OCI-LY3 (cell line): ENCODE results near the gene SCPEP1.
"Not testable (repeated sequence)": the region's sequence is repeated elsewhere in the genome, so short reads cannot be mapped to it uniquely, and the experiment has no call there.

Experiments used
- H2AFZ ChIP-seq: fragments of 200-600, 300-600 bp; shearing (Covaris generic); 2 replicates; pipeline ENCODE4 v1.6.0; 2014; ENCODE audit warnings: antibody characterized with exemption, low read depth, low read length
- H3K27ac ChIP-seq: fragments of 200-600, 300-600 bp; sonication (generic); 2 replicates; pipeline ENCODE4 v1.5.1; 2014; ENCODE audit warnings: mild to moderate bottlenecking, low read length, moderate library complexity, mixed read lengths
- H3K27me3 ChIP-seq: fragments of 200-600, 300-600 bp; sonication (generic); 2 replicates; pipeline ENCODE4 v1.6.1; 2014; ENCODE audit warnings: low read depth, low read length, mixed read lengths
- H3K36me3 ChIP-seq: fragments of 200-600, 300-600 bp; sonication (generic); replicated peaks from 2 replicates; pipeline ENCODE3; 2014; ENCODE audit warnings: low read depth, low read length, mixed read lengths
- H3K4me1 ChIP-seq: fragments of 300-600, 200-600 bp; sonication (generic); 2 replicates; pipeline ENCODE4 v1.6.1; 2014; ENCODE audit warnings: low read length, mixed read lengths
- H3K4me2 ChIP-seq: fragments of 200-600, 300-600 bp; sonication (generic); 2 replicates; pipeline ENCODE4 v1.6.1; 2014; ENCODE audit warnings: low read length, mixed read lengths
- H3K4me3 ChIP-seq: fragments of 300-600, 200-600 bp; sonication (generic); 2 replicates; pipeline ENCODE4 v1.5.1; 2014; ENCODE audit warnings: antibody characterized with exemption, mild to moderate bottlenecking, low read length, moderate library complexity
- H3K79me2 ChIP-seq: fragments of 300-600, 200-600 bp; shearing (Covaris generic); 2 replicates; pipeline ENCODE4 v1.6.1; 2014; ENCODE audit warnings: mild to moderate bottlenecking, low read length, mixed read lengths
- H3K9ac ChIP-seq: fragments of 300-600, 200-600 bp; shearing (Covaris generic); 2 replicates; pipeline ENCODE4 v1.6.0; 2014; ENCODE audit warnings: mild to moderate bottlenecking, low read length, moderate library complexity
- H3K9me3 ChIP-seq: fragments of 200-600, 300-600 bp; shearing (Covaris generic); 2 replicates; pipeline ENCODE4 v1.6.1; 2014; ENCODE audit warnings: low read length, mixed read lengths; ENCODE audit not compliant: insufficient read depth
- H4K20me1 ChIP-seq: fragments of 200-600, 300-600 bp; sonication (generic); 2 replicates; pipeline ENCODE4 v1.6.1; 2016; ENCODE audit warnings: low read length, mixed read lengths; ENCODE audit not compliant: insufficient read depth
- EZH2phosphoT487 ChIP-seq: fragments of 200-600 bp; shearing (Covaris generic); IDR thresholded peaks from 2 replicates; pipeline ENCODE4 v1.6.1; 2018; ENCODE audit warnings: antibody characterized with exemption, mixed run types, low read depth
- TF ChIP-seq, protein P1 (sequence below): fragments of 200-600, 300-600 bp; sonication (generic); IDR thresholded peaks from 2 replicates; pipeline ENCODE4 v1.5.1; 2014; ENCODE audit warnings: antibody characterized with exemption, low read length, low read depth

The SCPEP1 gene

GRCh38 chr17:56979091-56979480 lies 1.2 kb downstream of the SCPEP1 start:
- Histone ChIP-seq H4K20me1 (no peaks in the 10 kb centered on the region), H3K79me2 (no peaks in the 10 kb centered on the region), H2AFZ (peak overlapping the region; percentile 87; the same call in 1 of the 2 replicates), H3K9me3 (no peaks in the 10 kb centered on the region), H3K4me2 (peak overlapping the region; percentile 87), H3K9ac (no peak overlapping the region), H3K27me3 (0 out of 2 replicates have a peak, but pooled peaks cover 11% of the 10 kb centered on the region), H3K36me3 (no peaks in the 10 kb centered on the region), H3K27ac (no peak overlapping the region), H3K4me1 (peaks cover 9% of the 10 kb centered on the region), H3K4me3 (peak overlapping the region; percentile 87)
- TF ChIP-seq, protein P1, sequence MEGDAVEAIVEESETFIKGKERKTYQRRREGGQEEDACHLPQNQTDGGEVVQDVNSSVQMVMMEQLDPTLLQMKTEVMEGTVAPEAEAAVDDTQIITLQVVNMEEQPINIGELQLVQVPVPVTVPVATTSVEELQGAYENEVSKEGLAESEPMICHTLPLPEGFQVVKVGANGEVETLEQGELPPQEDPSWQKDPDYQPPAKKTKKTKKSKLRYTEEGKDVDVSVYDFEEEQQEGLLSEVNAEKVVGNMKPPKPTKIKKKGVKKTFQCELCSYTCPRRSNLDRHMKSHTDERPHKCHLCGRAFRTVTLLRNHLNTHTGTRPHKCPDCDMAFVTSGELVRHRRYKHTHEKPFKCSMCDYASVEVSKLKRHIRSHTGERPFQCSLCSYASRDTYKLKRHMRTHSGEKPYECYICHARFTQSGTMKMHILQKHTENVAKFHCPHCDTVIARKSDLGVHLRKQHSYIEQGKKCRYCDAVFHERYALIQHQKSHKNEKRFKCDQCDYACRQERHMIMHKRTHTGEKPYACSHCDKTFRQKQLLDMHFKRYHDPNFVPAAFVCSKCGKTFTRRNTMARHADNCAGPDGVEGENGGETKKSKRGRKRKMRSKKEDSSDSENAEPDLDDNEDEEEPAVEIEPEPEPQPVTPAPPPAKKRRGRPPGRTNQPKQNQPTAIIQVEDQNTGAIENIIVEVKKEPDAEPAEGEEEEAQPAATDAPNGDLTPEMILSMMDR: no peak
- no peak for TF ChIP-seq EZH2phosphoT487

DNA sequence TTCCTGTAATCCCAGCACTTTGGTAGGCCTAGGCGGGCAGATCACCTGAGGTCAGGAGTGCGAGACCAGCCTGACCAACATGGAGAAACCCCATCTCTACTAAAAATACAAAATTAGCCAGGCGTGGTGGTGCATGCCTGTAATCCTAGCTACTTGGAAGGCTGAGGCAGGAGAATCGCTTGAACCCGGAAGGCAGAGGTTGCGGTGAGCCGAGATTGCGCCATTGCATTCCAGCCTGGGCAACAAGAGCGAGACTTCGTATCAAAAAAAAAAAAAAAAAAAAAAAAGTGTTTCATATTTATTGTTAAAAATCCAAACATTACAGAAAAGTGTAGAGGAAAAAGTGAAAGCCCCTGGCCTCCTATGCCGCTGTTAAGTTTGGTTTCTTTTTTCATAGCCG lies 2.6 kb downstream of the SCPEP1 start:
- H4K20me1 ChIP-seq, H3K9ac ChIP-seq, H3K4me3 ChIP-seq, H3K4me1 ChIP-seq, H2AFZ ChIP-seq, H3K9me3 ChIP-seq, H3K27me3 ChIP-seq, H3K36me3 ChIP-seq, H3K27ac ChIP-seq, H3K79me2 ChIP-seq, H3K4me2 ChIP-seq: not testable (repeated sequence)

GRCh38 chr17:56982312-56982711 lies 4.4 kb downstream of the SCPEP1 start:
- no peaks in the 10 kb centered on the region for H4K20me1 ChIP-seq
- TF ChIP-seq EZH2phosphoT487: no peak
- TF ChIP-seq, protein P1: no peak
- H3K36me3 ChIP-seq: no peaks in the 10 kb centered on the region
- no peak overlapping the region for H2AFZ ChIP-seq
- H3K27me3 ChIP-seq: no peaks in the 10 kb centered on the region
- no peak overlapping the region for H3K4me2 ChIP-seq
- no peak overlapping the region for H3K9ac ChIP-seq
- H3K9me3 ChIP-seq: no peaks in the 10 kb centered on the region
- peaks cover 9% of the 10 kb centered on the region for H3K4me1 ChIP-seq
- no peak overlapping the region for H3K27ac ChIP-seq
- H3K4me3 ChIP-seq: no peak overlapping the region
- H3K79me2 ChIP-seq: no peaks in the 10 kb centered on the region

DNA sequence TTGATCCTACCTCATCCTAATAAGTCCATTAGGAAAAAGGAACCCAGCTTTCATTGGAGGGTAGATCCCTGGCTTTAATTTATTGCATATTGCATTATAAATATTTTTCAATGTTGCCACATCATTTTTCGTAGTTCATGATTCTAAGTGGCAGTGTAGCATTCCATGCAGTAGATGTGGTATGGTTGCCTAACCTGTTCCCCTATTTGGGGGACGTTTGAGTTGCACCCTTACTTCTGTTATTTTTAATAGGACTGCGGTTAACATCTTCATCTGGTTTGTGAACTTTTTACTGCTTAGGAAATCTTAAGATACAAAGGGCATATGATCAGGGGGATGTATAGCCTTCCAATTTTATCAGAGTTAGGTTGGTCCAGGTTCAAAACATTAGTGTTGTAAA lies 5.4 kb downstream of the SCPEP1 start:
- Histone ChIP-seq H3K36me3 (no peaks in the 10 kb centered on the region), H3K4me3 (no peak overlapping the region), H3K79me2 (no peaks in the 10 kb centered on the region), H3K4me2 (no peak overlapping the region), H2AFZ (no peak overlapping the region), H3K27me3 (no peaks in the 10 kb centered on the region), H3K9me3 (no peaks in the 10 kb centered on the region), H3K27ac (no peak overlapping the region), H3K9ac (no peak overlapping the region), H4K20me1 (no peaks in the 10 kb centered on the region), H3K4me1 (peaks cover 9% of the 10 kb centered on the region)
- TF ChIP-seq EZH2phosphoT487: no peak
- TF ChIP-seq, protein P1: no peak
